ENCODE data around the gene C10orf53. TPM values are rescaled to one million over a fixed set of nuclear protein-coding genes. Genes with fewer than 3 reads are reported as not detected.

C10orf53 gene
- total and polyA plus RNA-seq, 2 experiments from 2014 or later = not detected

DNA sequence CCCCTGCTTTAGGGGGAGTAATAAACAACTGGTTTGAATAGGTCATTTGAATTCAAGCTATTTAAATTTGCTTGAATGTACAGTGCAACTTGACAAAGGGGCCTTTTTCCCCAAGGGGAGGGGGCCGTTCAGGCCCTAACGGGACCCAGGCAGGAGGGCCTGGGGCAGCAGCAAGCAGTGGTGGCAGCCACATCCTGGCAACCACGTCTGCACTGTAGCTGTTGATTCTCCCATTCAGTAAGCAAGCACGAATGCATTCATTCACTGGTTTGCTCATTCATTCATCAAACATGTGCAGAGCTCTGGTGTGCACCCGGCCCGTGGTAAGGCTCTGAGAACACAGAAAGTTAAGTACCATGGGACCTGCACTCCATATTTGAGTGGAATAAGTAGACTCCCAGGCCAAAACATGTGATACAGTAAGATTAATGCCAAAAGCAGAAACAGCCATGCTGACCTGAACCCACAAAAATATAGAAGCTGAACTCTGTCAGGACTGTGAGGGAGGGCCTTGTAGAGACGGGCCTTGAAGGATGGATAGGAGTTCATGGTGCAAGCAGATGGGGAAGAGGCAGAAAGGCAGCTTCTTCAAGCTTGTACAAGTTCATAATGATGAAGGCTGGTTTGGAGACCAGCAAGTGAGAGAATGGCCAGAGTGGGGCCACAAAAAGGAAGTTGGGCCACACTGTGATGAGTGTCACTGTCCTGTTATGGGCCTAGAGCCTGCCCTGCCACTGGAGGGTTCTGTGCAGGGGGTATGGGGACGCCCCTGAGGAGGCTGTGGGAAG, 29.3 kb upstream of the C10orf53 start:
- no peak for DNase-seq (ENCODE audit: low spot score)
- Histone ChIP-seq H3K27me3 (no peaks in the 10 kb centered on the region), H3K9me2 (replicated peaks; ENCODE audit: insufficient read depth) (no peaks in the 10 kb centered on the region), H3K27ac (no peak overlapping the region), H3K4me1 (ENCODE audit: insufficient read depth) (peaks cover 7% of the 10 kb centered on the region), H3K9me3 (ENCODE audit: low read depth) (no peaks in the 10 kb centered on the region), H3K36me3 (replicated peaks; ENCODE audit: insufficient read depth, low read depth) (no peaks in the 10 kb centered on the region), H3K4me2 (no peak overlapping the region), H3K79me2 (no peaks in the 10 kb centered on the region), H4K20me1 (ENCODE audit: insufficient read depth, poor library complexity, severe bottlenecking) (no peaks in the 10 kb centered on the region), H2AFZ (no peak overlapping the region), H3K4me3 (no peak overlapping the region)
- 74% methylated on average over 8 of the region's 8 CpGs for WGBS (ENCODE audit: low lambda C conversion rate, missing lambda C conversion rate)
- TF ChIP-seq EZH2phosphoT487 (IDR thresholded peaks at IDR 0.05; ENCODE audit: low read depth, severe bottlenecking, unreplicated experiment) = no peak
- TF ChIP-seq, protein P1, sequence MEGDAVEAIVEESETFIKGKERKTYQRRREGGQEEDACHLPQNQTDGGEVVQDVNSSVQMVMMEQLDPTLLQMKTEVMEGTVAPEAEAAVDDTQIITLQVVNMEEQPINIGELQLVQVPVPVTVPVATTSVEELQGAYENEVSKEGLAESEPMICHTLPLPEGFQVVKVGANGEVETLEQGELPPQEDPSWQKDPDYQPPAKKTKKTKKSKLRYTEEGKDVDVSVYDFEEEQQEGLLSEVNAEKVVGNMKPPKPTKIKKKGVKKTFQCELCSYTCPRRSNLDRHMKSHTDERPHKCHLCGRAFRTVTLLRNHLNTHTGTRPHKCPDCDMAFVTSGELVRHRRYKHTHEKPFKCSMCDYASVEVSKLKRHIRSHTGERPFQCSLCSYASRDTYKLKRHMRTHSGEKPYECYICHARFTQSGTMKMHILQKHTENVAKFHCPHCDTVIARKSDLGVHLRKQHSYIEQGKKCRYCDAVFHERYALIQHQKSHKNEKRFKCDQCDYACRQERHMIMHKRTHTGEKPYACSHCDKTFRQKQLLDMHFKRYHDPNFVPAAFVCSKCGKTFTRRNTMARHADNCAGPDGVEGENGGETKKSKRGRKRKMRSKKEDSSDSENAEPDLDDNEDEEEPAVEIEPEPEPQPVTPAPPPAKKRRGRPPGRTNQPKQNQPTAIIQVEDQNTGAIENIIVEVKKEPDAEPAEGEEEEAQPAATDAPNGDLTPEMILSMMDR (IDR thresholded peaks at IDR 0.05; ENCODE audit: poor library complexity) = no peak
- no peak for TF ChIP-seq EZH2 (IDR thresholded peaks at IDR 0.05; ENCODE audit: borderline replicate concordance)

DNA sequence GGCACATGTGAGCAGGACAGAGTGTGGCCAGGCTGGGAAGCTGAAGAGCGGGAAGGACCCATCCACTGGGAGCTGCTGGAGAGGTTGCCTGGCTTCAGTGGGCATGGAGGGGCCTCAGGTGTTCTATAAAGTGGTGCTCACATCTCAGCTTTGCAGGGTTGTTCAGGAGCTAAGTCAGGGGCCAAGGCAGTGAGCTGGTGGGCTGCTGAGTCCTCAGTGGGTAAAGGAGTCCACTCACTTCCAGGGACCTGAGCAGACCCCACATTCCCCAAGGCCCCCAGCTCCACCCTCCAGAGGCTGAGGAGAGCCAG, 28.8 kb upstream of the C10orf53 start:
- no peaks in the 10 kb centered on the region for H3K9me3 ChIP-seq (ENCODE audit: low read depth)
- H4K20me1 ChIP-seq (ENCODE audit: insufficient read depth, poor library complexity, severe bottlenecking) = no peaks in the 10 kb centered on the region
- no peak overlapping the region for H2AFZ ChIP-seq
- 100% methylated on average over 1 of the region's 1 CpG for WGBS (ENCODE audit: low lambda C conversion rate, missing lambda C conversion rate)
- H3K4me3 ChIP-seq = no peak overlapping the region
- H3K4me2 ChIP-seq = no peak overlapping the region
- H3K36me3 ChIP-seq (replicated peaks; ENCODE audit: insufficient read depth, low read depth) = no peaks in the 10 kb centered on the region
- no peaks in the 10 kb centered on the region for H3K79me2 ChIP-seq
- TF ChIP-seq, protein P1 (IDR thresholded peaks at IDR 0.05; ENCODE audit: poor library complexity) = no peak
- TF ChIP-seq EZH2phosphoT487 (IDR thresholded peaks at IDR 0.05; ENCODE audit: low read depth, severe bottlenecking, unreplicated experiment) (no peak), EZH2 (IDR thresholded peaks at IDR 0.05; ENCODE audit: borderline replicate concordance) (no peak)
- no peaks in the 10 kb centered on the region for H3K9me2 ChIP-seq (replicated peaks; ENCODE audit: insufficient read depth)
- no peak for DNase-seq (ENCODE audit: low spot score)
- H3K4me1 ChIP-seq (ENCODE audit: insufficient read depth) = peaks cover 7% of the 10 kb centered on the region
- H3K27ac ChIP-seq = no peak overlapping the region
- no peaks in the 10 kb centered on the region for H3K27me3 ChIP-seq

DNA sequence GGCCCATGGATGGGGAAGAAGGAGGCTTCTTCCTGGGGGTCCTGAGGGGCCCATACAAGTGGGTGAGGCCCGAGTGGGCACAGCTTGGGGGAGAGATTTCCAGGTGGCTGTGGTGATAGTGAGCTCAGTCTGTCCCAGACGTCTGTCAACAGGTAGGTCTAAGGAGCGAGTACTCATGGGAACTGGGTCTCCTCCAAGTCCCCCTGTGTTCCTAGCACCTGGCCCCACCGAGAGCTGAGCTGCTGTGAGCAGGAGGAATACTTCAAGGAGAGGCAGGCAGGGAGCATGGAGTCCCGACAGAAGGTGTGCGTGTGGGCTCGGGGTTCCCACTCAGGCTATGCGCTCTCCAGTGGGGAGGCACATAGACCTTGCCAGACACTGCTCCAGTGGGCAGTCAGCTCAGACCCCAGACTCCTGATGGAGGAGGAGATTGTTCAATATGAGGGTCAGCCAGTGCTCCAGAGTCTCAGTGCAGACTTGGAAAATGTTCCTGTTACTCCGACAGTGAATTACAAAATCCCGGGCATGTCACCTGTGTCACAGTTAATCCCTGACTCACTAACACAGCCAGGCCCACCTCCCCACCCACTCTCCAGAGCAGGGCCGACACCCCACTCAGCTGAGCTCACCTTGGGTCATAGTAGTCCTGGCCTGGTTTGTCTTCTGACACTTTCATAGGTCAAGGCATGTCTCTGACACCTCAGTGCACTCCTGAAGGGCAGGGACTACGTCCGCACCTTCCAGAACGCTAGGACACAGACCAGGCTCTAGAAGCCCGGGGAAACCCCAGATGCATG, 28.2 kb upstream of the C10orf53 start:
- no peak overlapping the region for H3K27ac ChIP-seq
- no peaks in the 10 kb centered on the region for H3K9me3 ChIP-seq (ENCODE audit: low read depth)
- DNase-seq (ENCODE audit: low spot score) = no peak
- no peak overlapping the region for H3K4me2 ChIP-seq
- H3K4me1 ChIP-seq (ENCODE audit: insufficient read depth) = peaks cover 7% of the 10 kb centered on the region
- no peak overlapping the region for H2AFZ ChIP-seq
- TF ChIP-seq EZH2phosphoT487 (IDR thresholded peaks at IDR 0.05; ENCODE audit: low read depth, severe bottlenecking, unreplicated experiment) (no peak), EZH2 (IDR thresholded peaks at IDR 0.05; ENCODE audit: borderline replicate concordance) (no peak)
- TF ChIP-seq, protein P1 (IDR thresholded peaks at IDR 0.05; ENCODE audit: poor library complexity) = no peak
- 90% methylated on average over 15 of the region's 15 CpGs for WGBS (ENCODE audit: low lambda C conversion rate, missing lambda C conversion rate)
- H3K27me3 ChIP-seq = no peaks in the 10 kb centered on the region
- no peaks in the 10 kb centered on the region for H3K79me2 ChIP-seq
- H3K4me3 ChIP-seq = no peak overlapping the region
- no peaks in the 10 kb centered on the region for H3K9me2 ChIP-seq (replicated peaks; ENCODE audit: insufficient read depth)
- H3K36me3 ChIP-seq (replicated peaks; ENCODE audit: insufficient read depth, low read depth) = no peaks in the 10 kb centered on the region
- no peaks in the 10 kb centered on the region for H4K20me1 ChIP-seq (ENCODE audit: insufficient read depth, poor library complexity, severe bottlenecking)

All from hepatocyte (in vitro differentiated cells).